HUES48 (cell line): ENCODE results near the gene HDAC8.

Source experiments
- H3K27ac ChIP-seq: one replicate; pipeline ENCODE4 v1.7.0; 2013; ENCODE audit warnings: low read depth, low read length, inconsistent platforms
- H3K27me3 ChIP-seq: 2 replicates; pipeline ENCODE4 v1.6.1; 2013; ENCODE audit warnings: mild to moderate bottlenecking, low read length; ENCODE audit not compliant: control insufficient read depth, insufficient read depth
- H3K36me3 ChIP-seq: 2 replicates; pipeline ENCODE4 v1.6.1; 2013; ENCODE audit warnings: low read length; ENCODE audit not compliant: control insufficient read depth, insufficient read depth
- H3K4me1 ChIP-seq: 2 replicates; pipeline ENCODE4 v1.6.1; 2013; ENCODE audit warnings: mild to moderate bottlenecking, low read length; ENCODE audit not compliant: control insufficient read depth, insufficient read depth
- H3K4me3 ChIP-seq: 2 replicates; pipeline ENCODE4 v1.5.1; 2013; ENCODE audit warnings: mild to moderate bottlenecking, low read depth, low read length
- H3K9ac ChIP-seq: 2 replicates; pipeline ENCODE4 v1.6.1; 2013; ENCODE audit warnings: mild to moderate bottlenecking, low read depth, low read length, moderate library complexity
- H3K9me3 ChIP-seq: 2 replicates; pipeline ENCODE4 v1.6.1; 2013; ENCODE audit warnings: low read length; ENCODE audit not compliant: control insufficient read depth, insufficient read depth

Gene HDAC8

DNA sequence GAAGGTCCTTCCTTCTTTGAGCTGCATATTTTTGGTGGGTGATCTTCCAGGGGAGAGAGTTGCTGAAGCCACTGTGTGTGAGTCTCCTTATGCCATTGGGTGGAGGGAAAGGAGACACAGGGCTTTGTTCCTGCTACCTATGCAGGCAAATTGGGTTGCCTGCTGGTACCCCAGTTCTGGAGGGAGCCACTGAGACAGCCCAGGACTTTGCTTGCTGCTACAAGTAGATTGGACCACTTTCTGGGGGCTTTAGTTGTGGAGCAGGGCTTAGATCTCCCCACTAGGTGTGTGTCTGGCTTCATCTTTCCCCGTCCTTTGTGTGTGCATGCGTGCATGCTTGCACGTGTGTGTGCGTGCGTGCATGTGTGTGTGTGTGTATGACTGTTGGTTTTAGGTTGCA lies 276.9 kb downstream of the HDAC8 start:
- H3K9ac ChIP-seq = no peak overlapping the region
- H3K9me3 ChIP-seq = peaks cover 9% of the 10 kb centered on the region; the same call in 1 of the 2 replicates
- no peaks in the 10 kb centered on the region for H3K36me3 ChIP-seq

DNA sequence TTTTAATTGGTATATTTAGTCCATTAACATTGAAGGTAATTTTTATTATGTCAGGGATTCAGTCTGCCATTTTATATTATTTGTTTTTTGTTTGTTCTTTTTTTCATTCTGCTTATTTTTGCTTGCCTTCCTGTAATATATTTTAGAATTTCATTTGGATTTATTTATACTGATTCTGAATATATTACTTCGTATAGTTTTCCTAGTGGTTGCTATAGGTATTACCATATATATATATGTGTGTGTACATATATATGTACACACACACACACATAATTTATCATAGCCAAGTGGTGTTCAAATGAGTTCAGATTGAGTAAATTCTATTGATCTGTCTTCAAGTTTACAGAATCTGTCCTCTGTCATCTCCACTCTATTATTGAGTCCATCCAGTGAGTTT lies 278.1 kb downstream of the HDAC8 start:
- no peak overlapping the region for H3K27ac ChIP-seq
- H3K27me3 ChIP-seq = 0 out of 2 replicates have a peak, but pooled peaks cover 5% of the 10 kb centered on the region
- no peak overlapping the region for H3K9ac ChIP-seq
- H3K4me3 ChIP-seq = no peak overlapping the region
- H3K36me3 ChIP-seq = no peaks in the 10 kb centered on the region
- H3K4me1 ChIP-seq = no peaks in the 10 kb centered on the region
- peaks cover 7% of the 10 kb centered on the region; the same call in 1 of the 2 replicates for H3K9me3 ChIP-seq

More for the DNA sequence above, 276.9 kb downstream of the HDAC8 start:
- Histone ChIP-seq H3K4me1 (no peaks in the 10 kb centered on the region), H3K27ac (no peak overlapping the region), H3K4me3 (no peak overlapping the region), H3K27me3 (peaks cover 9% of the 10 kb centered on the region)

DNA sequence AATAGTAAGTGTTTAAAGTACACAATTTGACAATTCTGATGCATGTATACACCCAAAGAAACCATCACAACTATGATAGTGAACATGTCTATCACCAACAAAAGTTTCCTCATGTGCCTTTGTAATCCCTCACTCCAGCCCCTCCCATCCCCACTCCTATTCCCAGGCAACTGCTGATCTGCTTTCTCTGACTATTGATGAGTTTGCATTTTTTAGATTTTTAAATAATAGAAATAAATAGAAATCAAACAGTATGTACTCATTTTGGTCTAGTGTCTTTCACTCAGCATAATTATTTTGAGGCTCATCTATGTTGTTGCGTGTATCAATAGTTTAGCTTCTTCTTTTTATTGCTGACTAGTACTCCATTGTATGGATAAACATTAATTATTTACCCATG lies 290.3 kb downstream of the HDAC8 start:
- H3K27ac ChIP-seq = no peak overlapping the region
- no peaks in the 10 kb centered on the region for H3K27me3 ChIP-seq
- no peak overlapping the region for H3K9ac ChIP-seq
- peaks cover 4% of the 10 kb centered on the region; the same call in 1 of the 2 replicates for H3K9me3 ChIP-seq
- H3K36me3 ChIP-seq = no peaks in the 10 kb centered on the region
- no peak overlapping the region for H3K4me3 ChIP-seq
- H3K4me1 ChIP-seq = no peaks in the 10 kb centered on the region

DNA sequence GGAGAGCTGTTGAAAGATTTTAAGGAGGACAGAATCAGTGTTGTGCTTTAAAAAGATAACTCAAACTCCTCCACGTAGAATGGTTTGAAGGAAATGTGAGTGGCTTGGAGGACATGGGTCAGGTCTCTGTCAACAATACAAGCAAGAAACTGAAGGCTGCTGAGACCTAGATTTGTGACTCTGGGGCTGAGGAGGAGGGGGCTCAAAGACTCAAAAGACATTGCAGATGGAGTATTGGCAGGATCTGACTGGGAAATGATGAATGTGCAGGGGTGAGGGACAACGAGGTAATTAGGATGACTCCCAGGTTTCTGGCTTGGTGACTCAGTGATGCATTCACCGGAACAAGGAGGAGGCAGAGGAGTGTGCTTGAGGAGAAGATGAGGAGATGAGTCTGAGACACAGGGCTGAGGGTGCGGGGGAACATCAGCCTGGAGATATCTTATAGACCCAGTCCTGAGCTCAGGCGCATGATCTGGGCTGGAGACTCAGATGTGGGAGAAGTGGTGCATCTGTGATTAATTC lies 292.3 kb downstream of the HDAC8 start:
- Histone ChIP-seq H3K4me3 (no peak overlapping the region), H3K9me3 (peaks cover 4% of the 10 kb centered on the region; the same call in 1 of the 2 replicates), H3K27me3 (no peaks in the 10 kb centered on the region), H3K9ac (no peak overlapping the region), H3K4me1 (peaks cover 6% of the 10 kb centered on the region), H3K36me3 (peaks cover 10% of the 10 kb centered on the region), H3K27ac (no peak overlapping the region)
